ENCODE measurements around the gene KLHL13.
A peak's percentile ranks its signal among the peaks of the same experiment; 100 is the strongest.

The KLHL13 gene

GRCh38 chrX:117987373-117987772 is 129.2 kb downstream of the KLHL13 start:
- in situ Hi-C loops (cut with MboI; ENCODE audit: low pct_unique_long_range_greater_than_20kb, low sequenced_read_pairs, unreplicated experiment) = no loop called here
- TF ChIP-seq, protein P1, sequence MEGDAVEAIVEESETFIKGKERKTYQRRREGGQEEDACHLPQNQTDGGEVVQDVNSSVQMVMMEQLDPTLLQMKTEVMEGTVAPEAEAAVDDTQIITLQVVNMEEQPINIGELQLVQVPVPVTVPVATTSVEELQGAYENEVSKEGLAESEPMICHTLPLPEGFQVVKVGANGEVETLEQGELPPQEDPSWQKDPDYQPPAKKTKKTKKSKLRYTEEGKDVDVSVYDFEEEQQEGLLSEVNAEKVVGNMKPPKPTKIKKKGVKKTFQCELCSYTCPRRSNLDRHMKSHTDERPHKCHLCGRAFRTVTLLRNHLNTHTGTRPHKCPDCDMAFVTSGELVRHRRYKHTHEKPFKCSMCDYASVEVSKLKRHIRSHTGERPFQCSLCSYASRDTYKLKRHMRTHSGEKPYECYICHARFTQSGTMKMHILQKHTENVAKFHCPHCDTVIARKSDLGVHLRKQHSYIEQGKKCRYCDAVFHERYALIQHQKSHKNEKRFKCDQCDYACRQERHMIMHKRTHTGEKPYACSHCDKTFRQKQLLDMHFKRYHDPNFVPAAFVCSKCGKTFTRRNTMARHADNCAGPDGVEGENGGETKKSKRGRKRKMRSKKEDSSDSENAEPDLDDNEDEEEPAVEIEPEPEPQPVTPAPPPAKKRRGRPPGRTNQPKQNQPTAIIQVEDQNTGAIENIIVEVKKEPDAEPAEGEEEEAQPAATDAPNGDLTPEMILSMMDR (IDR thresholded peaks at IDR 0.05; ENCODE audit: extremely low read depth, insufficient read depth, missing control alignments) = no peak

DNA sequence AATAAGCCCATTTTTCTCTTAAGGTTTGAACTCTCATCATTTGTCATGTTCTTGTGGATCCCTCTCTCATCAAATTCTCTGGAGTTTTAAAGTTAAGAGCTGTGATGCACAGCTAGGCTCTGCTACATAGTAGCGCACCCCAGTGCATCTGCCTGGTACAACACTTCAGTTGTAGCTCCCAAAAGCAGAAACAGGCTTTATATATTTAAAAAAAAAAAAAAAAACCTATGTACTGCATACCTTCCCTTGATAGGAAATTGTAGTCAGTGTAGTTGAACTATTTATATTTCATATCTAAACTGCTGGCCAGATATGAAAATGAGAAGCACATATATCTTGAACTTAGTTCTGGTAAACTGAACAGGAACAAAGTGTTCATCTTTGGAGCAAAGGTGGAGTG is 131.4 kb downstream of the KLHL13 start:
- no peak for DNase-seq (ENCODE audit: low spot score)
- in situ Hi-C loops (cut with MboI; ENCODE audit: low pct_unique_long_range_greater_than_20kb, low sequenced_read_pairs, unreplicated experiment) = no loop called here
- TF ChIP-seq, protein P1 (IDR thresholded peaks at IDR 0.05; ENCODE audit: extremely low read depth, insufficient read depth, missing control alignments) = peak; percentile 28

More at GRCh38 chrX:117987373-117987772, 129.2 kb downstream of the KLHL13 start:
- no peak for DNase-seq (ENCODE audit: low spot score)

GRCh38 chrX:117982694-117983392 is 133.8 kb downstream of the KLHL13 start:
- TF ChIP-seq, protein P1 (IDR thresholded peaks at IDR 0.05; ENCODE audit: extremely low read depth, insufficient read depth, missing control alignments) = no peak
- DNase-seq (ENCODE audit: low spot score) = no peak
- in situ Hi-C loops (cut with MboI; ENCODE audit: low pct_unique_long_range_greater_than_20kb, low sequenced_read_pairs, unreplicated experiment) = no loop called here

GRCh38 chrX:117978402-117978801 is 138.2 kb downstream of the KLHL13 start:
- no peak for DNase-seq (ENCODE audit: low spot score)
- in situ Hi-C loops (cut with MboI; ENCODE audit: low pct_unique_long_range_greater_than_20kb, low sequenced_read_pairs, unreplicated experiment) = no loop called here
- TF ChIP-seq, protein P1 (IDR thresholded peaks at IDR 0.05; ENCODE audit: extremely low read depth, insufficient read depth, missing control alignments) = no peak

DNA sequence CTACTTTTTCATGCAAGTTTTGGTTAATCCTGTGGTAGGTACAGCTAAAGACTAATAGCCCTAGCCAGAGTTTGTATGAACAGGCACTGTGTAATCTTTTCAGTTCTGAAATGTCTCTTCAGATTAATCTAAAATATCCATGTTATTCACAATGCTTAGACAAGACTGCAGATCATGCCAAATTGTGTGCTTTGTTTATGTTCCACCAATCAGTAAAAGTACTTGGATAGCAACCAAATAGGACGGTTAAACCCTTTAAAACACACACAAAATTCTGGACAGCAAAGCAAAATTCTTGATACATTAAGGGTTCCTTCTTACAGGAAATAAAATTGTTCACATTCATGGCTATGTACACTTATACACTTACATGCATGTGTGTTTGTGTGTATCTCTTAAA is 139.1 kb downstream of the KLHL13 start:
- no peak for DNase-seq (ENCODE audit: low spot score)
- TF ChIP-seq, protein P1 (IDR thresholded peaks at IDR 0.05; ENCODE audit: extremely low read depth, insufficient read depth, missing control alignments) = no peak
- in situ Hi-C loops (cut with MboI; ENCODE audit: low pct_unique_long_range_greater_than_20kb, low sequenced_read_pairs, unreplicated experiment) = no loop called here

DNA sequence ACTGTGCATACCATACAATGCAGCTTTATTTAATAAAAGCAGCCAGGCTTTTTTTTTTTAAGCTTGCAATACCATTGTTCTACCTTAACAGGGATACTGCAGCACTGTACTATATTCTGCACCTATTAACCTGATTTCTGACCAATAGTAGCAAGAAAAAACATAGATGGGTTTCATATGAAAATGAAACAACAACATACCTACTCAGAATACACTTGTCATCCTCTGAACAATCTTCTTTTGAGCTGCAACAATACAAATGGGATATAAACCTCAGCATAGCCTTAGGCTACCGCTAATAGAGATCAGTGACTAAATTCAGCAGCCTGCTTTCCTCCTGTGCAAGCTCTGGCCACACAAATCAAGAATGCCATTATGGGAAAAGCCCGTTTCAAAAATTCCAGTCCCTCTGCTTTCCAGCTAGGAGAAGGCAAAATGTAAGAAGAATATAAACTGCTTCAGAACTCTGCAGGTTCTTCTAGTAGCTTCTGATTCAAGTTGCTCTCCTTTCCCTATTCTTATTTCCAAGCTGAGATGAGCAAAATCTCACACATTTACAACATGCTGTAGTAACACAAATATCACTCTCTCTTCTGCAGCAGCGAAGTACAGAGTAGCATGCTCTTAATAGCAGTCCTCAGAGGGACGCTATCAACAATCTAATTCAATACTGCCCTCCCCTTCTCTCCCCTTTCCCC is 143.4 kb downstream of the KLHL13 start:
- in situ Hi-C loops (cut with MboI; ENCODE audit: low pct_unique_long_range_greater_than_20kb, low sequenced_read_pairs, unreplicated experiment) = no loop called here
- TF ChIP-seq, protein P1 (IDR thresholded peaks at IDR 0.05; ENCODE audit: extremely low read depth, insufficient read depth, missing control alignments) = no peak
- no peak for DNase-seq (ENCODE audit: low spot score)
